Hematopoietic multipotent progenitor cell treated with erythropoietin and hydrocortisone succinate and interleukin-3 and kit ligand, for 8 days (in vitro differentiated cells): ENCODE results near the gene GATC.
A peak's percentile ranks its signal among the peaks of the same experiment; 100 is the strongest.

Experiments
- DNase-seq: peaks from one replicate; pipeline ENCODE4 v3.0.0-alpha.2; 2015

GATC gene, protein sequence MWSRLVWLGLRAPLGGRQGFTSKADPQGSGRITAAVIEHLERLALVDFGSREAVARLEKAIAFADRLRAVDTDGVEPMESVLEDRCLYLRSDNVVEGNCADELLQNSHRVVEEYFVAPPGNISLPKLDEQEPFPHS

GRCh38 chr12:120445911-120446843, at the start of gene GATC, which contains the start of gene TRIAP1:
Gene GATC, plus strand, starts transcription at chr12:120446444. Its CDS starts 37 bp downstream, at chr12:120446481.
Gene TRIAP1, minus strand, starts transcription at chr12:120446384. Its CDS starts 12 bp downstream, at chr12:120446372.
- peak; percentile 82 for DNase-seq

- DNase-seq, result no peak
These were observed 48.3 kb upstream of the GATC start for GRCh38 chr12:120397824-120398540.

GRCh38 chr12:120399531-120399930, 46.7 kb upstream of the GATC start:
- DNase-seq, result no peak

DNA sequence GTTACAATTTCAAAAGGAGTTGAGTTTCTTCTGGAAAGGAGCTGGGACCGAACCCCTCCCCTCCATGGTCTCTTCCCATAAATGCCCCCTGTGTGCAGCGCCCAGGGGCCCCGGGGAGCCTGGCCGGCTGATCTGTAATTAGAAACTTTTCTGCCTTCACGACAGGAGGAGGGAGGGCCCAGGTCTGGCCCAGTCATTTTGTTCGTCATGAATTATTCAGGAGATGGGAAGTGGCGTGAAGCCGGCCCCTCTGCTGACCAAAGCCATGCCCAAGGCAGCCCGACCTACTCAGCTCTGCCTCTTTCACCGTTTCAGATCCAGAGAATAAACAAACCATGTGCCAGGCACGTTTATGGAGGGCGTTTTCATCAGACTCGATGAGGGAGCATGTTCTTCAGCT, 44.0 kb upstream of the GATC start:
- DNase-seq, result no peak

DNA sequence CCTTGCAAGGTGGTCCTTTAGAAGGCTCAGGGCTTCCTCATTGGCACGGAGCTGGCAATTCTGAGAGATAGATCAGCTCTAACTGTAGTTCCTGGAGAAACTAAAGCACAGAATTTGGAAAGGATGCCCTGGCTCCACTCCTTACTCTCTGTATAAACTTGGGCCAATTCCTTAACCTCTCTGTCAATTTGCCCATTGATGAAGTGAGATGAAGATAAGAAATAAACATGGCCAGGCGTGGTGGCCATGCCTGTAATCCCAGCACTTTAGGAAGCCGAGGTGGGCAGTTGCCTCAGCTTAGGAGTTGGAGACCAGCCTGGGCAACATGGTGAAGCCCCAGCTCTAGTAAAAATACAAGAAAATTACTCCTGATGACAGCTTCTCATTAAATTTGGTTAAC, 42.4 kb upstream of the GATC start:
- no peak for DNase-seq

DNA sequence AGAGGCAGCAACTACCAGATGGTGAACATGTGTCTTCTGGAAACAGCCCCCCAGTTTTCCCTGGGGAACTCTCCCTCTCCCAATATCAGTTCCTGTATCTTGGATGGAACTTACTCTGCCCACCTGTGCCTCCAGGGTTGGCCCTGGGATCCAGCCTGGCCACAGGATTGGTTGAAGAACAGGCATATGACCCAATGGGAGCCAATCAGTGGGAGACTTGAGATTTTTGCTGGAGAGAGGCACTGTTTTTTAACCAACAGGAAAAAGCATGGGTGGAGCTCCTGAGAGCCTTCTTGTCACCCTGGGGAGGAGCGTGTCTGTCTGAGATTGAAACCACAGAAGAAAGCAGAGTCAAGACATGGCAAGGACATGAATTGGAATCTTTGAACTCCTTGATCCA, 42.0 kb upstream of the GATC start:
- DNase-seq, result peak; percentile 9

GRCh38 chr12:120406069-120406468, 40.2 kb upstream of the GATC start:
- DNase-seq, result no peak

DNA sequence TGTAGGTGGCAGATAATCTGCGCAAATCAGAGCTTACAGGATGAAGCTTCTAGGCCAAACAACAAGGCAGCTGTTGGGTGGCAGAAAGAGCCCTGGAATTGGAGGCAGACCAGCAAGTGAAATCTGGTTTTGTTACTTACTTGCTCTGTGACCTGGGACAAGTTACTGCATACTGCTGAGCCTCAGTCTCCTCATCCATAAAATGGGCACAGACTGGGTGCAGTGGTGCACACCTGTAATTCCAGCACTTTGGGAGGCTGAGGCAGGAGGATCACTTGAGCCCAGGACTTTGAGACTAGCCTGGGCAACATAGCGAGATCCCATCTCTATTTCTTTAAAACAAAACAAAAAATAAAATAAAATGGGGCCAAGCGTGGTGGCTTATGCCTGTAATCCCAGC, 39.7 kb upstream of the GATC start:
- DNase-seq, result no peak

GRCh38 chr12:120408771-120409170, 37.5 kb upstream of the GATC start:
- DNase-seq, result no peak

DNA sequence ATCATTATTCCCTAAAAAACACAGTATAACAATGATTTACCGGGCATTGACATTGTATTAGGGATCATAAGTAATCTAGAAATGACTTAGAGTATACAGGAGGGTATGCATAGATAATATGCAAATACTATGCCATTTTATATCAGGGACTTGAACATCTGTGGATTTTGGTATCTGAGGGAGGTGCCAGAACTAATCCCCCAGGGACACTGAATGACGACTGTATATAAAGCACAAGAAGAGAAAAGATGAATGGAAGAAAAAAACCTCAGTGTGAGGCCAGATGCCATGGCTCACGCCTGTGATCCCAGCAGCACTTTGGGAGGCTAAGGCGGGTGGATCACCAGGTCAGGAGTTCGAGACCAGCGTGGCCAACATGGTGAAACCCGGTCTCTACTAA, 33.8 kb upstream of the GATC start:
- no peak for DNase-seq

GRCh38 chr12:120413901-120414695, 32.1 kb upstream of the GATC start:
- DNase-seq, result no peak

- DNase-seq, result no peak
These were observed 29.6 kb upstream of the GATC start for GRCh38 chr12:120416490-120417216.

DNA sequence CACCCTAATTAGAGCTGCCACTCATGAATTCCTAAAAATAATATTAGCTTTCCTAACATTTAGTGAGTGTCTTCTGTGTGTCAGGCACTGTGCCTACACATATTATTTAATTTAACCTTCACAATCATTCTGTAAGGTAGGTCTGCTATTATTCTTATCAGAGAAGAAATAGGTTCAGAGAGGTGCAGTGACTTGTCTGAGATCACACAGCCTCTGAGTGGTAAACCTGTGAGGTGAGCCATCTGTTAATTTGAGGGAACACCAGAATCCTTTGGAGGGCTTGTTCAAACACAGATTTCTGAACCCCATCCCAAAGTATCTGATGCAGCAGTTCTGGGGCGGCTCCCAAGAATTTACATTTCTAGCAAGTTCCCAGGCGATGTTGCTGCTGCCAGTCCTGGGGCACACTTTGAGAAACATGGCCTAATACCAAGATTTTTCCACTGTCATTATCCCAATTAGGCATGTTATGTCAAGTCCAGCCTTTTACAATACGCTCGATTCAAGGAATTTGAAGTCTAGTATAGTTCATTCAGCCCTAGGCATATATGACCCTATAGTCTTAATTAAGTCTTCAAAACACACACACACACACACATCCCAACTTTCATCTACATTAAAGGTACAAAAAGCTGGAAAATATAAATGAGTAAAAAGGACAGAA, 28.2 kb upstream of the GATC start:
- DNase-seq, result no peak

DNA sequence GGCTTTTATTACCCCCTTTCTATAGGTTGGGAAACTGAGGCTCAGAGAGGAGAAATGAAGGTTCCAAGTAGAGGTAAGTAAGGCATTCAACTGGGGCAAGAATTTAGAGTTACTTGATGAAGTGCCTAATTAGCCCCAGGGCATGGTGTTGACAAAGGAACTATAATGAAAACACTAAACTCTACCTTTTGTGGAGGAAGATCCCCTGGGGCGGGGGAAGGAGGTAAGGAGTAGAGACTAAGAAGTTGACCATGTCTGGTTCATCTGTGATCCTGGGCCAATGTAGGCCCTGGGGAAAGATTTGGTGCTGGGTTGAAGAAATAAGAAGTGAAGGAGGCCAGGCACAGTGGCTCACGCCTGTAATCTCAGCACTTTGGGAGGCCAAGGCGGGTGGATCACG, 24.5 kb upstream of the GATC start:
- DNase-seq, result no peak

DNA sequence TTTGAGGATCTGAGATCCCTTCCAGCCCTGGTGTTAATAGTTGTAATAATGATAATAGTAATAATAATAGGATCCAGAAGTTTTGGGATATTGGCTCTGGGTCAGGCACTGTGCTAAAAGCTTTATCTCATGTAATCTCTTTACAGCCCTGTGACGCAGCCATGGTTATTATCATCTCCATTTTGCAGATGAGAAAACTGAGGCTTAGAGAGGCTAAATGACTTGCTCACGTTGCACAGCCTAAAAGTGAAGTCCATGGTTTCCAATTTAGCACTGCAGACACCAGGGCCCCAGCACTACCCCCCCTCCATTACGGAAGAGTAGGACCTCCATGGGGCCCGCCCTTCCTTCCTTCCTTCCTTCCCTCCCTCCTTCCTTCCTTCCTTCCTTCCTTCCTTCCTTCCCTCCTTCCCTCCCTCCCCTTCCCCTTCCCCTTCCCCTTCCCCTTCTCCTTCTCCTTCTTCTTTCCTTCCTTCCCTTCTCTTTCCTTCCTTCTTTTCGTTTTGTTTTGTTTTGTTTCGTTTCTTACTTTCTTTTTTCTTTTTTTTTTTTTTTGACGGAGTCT, 23.3 kb upstream of the GATC start:
- no peak for DNase-seq

DNA sequence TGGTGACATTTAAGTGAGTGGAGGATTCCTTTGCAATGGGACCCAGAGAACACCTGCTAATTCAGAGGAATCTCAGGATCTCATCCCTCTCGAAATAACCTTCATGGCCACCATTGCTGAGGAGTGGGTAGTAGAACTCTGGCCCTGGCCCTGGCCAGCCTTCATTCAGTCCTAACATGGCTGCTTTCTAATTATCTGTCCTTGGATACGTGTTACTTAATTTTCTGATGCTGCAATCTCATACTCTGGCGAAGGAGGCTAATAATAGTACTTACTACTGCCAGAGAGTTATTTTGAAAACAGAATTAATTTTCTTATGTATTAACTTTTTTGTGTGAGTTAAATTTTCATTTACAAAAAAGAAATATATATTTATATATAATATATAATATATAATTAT, 20.4 kb upstream of the GATC start:
- no peak for DNase-seq

GRCh38 chr12:120428597-120429229, 17.5 kb upstream of the GATC start:
- no peak for DNase-seq

DNA sequence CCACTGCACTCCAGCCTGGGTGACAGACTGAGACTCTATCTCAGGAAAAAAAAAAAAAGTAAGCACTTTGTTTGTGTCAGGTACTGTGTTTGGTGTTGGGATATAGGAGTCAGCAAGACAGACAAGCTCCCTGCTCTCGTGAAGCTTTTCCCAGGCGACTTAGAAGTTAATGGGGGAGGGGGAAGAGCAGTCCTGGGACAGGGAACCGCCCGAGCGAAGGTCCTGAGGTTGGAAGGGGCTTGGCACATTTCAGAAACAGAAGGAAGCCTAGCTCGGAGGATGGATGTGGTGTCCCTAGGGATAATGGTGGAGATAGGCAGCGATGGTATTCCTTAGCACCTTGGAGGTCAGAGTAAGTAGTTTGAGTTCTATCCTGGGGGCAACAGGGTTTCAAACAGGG, 16.9 kb upstream of the GATC start:
- DNase-seq, result no peak

GRCh38 chr12:120432772-120433525, 13.3 kb upstream of the GATC start:
- no peak for DNase-seq
